Brain microvascular endothelial cell (primary cell): ENCODE data around the gene KCMF1.

Source experiments
- DNase-seq: peaks from one replicate; pipeline ENCODE4 v3.0.0-alpha.2; 2020
- H3K27ac ChIP-seq: fragments of 250-450 bp; sonication (Bioruptor Pico); 2 replicates; pipeline ENCODE4 v1.5.1; 2020; ENCODE audit warnings: mild to moderate bottlenecking, moderate library complexity
- H3K27me3 ChIP-seq: fragments of 250-450 bp; sonication (Bioruptor Pico); replicated peaks from 2 replicates; pipeline ENCODE4 v1.5.1; 2020; ENCODE audit warnings: mild to moderate bottlenecking
- H3K36me3 ChIP-seq: fragments of 250-450 bp; sonication (Bioruptor Pico); replicated peaks from 2 replicates; pipeline ENCODE4 v1.5.1; 2020; ENCODE audit warnings: mild to moderate bottlenecking
- H3K4me3 ChIP-seq: 2 replicates; pipeline ENCODE4 v1.5.1; 2011; ENCODE audit warnings: low read depth, mild to moderate bottlenecking, control low read depth, low read length, moderate library complexity
- in situ Hi-C: cut with HindIII; loops from 2 replicates; pipeline ENCODE4 v1.10.0; 2017; ENCODE audit warnings: low sequenced_read_pairs, low pct_ligation_motif_present
- TF ChIP-seq, protein P1 (sequence below): IDR thresholded peaks from 2 replicates; pipeline ENCODE4 v1.5.1; 2011; ENCODE audit warnings: low read depth, mild to moderate bottlenecking, moderate library complexity, low read length, control low read depth, inconsistent platforms; ENCODE audit errors: missing control alignments

KCMF1 gene

GRCh38 chr2:84996909-84997308 is 25.9 kb downstream of the KCMF1 start:
- in situ Hi-C loops, result no loop called here
- Histone ChIP-seq H3K27me3 (no peaks in the 10 kb centered on the region), H3K27ac (no peak overlapping the region), H3K4me3 (no peak overlapping the region), H3K36me3 (no peaks in the 10 kb centered on the region)
- TF ChIP-seq, protein P1, sequence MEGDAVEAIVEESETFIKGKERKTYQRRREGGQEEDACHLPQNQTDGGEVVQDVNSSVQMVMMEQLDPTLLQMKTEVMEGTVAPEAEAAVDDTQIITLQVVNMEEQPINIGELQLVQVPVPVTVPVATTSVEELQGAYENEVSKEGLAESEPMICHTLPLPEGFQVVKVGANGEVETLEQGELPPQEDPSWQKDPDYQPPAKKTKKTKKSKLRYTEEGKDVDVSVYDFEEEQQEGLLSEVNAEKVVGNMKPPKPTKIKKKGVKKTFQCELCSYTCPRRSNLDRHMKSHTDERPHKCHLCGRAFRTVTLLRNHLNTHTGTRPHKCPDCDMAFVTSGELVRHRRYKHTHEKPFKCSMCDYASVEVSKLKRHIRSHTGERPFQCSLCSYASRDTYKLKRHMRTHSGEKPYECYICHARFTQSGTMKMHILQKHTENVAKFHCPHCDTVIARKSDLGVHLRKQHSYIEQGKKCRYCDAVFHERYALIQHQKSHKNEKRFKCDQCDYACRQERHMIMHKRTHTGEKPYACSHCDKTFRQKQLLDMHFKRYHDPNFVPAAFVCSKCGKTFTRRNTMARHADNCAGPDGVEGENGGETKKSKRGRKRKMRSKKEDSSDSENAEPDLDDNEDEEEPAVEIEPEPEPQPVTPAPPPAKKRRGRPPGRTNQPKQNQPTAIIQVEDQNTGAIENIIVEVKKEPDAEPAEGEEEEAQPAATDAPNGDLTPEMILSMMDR, result no peak
- no peak for DNase-seq

DNA sequence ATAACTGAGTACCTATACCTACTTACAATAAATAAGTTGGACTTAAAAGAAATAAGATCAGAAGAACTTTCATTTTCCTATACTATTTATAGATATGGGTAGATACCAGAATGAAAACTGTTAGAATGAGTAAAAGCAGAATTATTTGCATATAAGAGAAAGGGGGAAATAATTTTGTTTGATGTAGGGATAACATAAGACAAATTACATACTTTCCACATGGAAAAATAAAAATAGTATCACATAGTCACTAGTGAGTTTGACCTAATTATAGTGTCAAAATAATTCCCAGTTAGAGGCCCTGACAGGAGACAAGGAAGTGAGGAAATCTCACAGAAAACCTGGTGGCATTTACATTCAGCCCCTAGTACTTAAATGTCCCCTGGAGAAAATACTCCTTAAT is 28.6 kb downstream of the KCMF1 start:
- Histone ChIP-seq H3K27ac (no peak overlapping the region), H3K27me3 (no peaks in the 10 kb centered on the region), H3K4me3 (no peak overlapping the region), H3K36me3 (no peaks in the 10 kb centered on the region)
- no peak for DNase-seq
- in situ Hi-C loops, result no loop called here
- TF ChIP-seq, protein P1, result no peak

DNA sequence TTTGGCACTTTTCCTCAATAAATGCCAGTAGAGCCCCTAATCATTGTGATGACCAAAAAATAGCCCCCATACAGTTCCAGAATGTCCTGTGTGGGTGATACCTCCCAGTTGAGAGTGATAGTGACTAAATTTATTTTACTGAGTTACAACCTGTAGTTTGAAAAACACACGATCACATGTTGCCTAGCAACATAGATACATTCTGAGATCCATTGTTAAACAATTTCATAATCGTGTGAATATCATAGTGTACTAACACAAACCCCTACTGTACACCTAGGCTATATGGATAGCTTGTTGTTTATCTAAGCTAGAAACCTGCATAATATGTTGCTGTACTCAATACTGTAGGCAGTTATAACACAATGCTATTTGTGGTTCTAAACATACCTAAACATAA is 30.6 kb downstream of the KCMF1 start:
- Histone ChIP-seq H3K36me3 (no peaks in the 10 kb centered on the region), H3K27me3 (no peaks in the 10 kb centered on the region), H3K4me3 (no peak overlapping the region), H3K27ac (no peak overlapping the region)
- TF ChIP-seq, protein P1, result no peak
- in situ Hi-C loops, result no loop called here
- no peak for DNase-seq

DNA sequence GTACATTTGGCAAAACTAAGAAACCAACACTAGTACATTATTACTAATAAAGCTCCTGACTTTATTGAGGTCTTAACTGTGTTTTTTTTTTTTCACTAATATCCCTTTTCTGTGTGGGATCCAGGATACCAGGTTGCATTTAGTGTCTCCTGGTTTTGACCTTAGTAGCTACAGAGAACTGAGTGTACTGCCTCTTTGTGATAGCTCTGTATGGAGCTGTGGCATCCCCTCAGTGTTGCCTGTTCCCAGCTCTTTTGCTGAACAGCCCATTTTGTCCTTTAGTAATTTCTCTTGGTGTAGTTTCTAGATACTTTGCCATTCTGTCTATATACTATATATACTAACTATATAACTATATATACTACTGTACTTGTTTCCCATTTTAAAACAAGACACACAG is 31.6 kb downstream of the KCMF1 start:
- H3K27ac ChIP-seq, result no peak overlapping the region

GRCh38 chr2:85008252-85008651 is 37.3 kb downstream of the KCMF1 start:
- Histone ChIP-seq H3K4me3 (no peak overlapping the region), H3K27me3 (no peaks in the 10 kb centered on the region), H3K27ac (no peak overlapping the region), H3K36me3 (peaks cover 3% of the 10 kb centered on the region)
- no peak for DNase-seq
- TF ChIP-seq, protein P1, result no peak
- in situ Hi-C loops, result no loop called here

More for the DNA sequence above, 31.6 kb downstream of the KCMF1 start:
- H3K4me3 ChIP-seq, result no peak overlapping the region
- TF ChIP-seq, protein P1, result no peak
- H3K36me3 ChIP-seq, result no peaks in the 10 kb centered on the region
- in situ Hi-C loops, result no loop called here
- DNase-seq, result no peak
- H3K27me3 ChIP-seq, result no peaks in the 10 kb centered on the region

DNA sequence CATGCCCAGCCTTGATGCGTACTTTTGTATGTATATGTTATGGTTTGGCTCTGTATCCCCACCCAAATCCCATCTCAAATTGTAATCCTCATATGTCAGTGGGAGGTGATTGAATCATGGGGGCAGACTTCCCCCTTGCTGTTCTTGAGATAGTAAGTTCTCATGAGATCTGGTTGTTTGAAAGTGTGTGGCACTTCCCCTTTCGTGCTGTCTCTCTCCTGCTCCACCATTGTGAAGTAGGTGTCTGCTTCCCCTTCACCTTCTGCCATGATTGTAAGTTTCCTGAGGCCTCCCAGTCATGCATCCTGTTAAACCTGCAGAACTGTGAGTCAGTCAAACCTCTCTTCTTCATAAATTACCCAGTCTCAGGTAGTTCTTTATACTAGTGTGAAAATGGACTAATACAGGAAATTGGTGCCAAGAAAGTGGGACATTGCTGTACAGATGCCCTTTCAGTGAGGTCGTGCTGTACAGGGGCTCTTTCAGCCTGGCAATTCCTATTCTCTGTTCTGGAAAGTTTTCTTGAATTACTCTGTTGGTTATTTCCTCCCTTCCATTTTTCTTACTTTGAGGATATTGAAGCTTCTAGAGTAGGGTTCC is 38.2 kb downstream of the KCMF1 start:
- Histone ChIP-seq H3K4me3 (no peak overlapping the region), H3K27me3 (no peaks in the 10 kb centered on the region), H3K27ac (no peak overlapping the region), H3K36me3 (peaks cover 3% of the 10 kb centered on the region)
- TF ChIP-seq, protein P1, result no peak
- in situ Hi-C loops, result no loop called here
- DNase-seq, result no peak
